B cell (primary cell): Measurements from ENCODE around the gene HSPA12B. TPM values are rescaled to one million over a fixed set of nuclear protein-coding genes. Genes with fewer than 3 reads are reported as not detected.

Experiments
- ATAC-seq: fragments of 200-7000 bp; cut with Tn5 transposase; one replicate; pipeline ENCODE4 v1.10.0; 2021; ENCODE audit warnings: low read depth, mild to moderate bottlenecking, moderate number of reproducible peaks, moderate library complexity
- CTCF ChIA-PET: fragments of 350-600 bp; sonication (Branson Sonifier 250); formaldehyde crosslinking; loops from one replicate; lab custom pipeline; 2021; ENCODE audit warnings: antibody characterized with exemption, inconsistent platforms; lab: Charles Lee
- POLR2A ChIA-PET: fragments of 350-600 bp; sonication (Branson Sonifier 250); formaldehyde crosslinking; loops from one replicate; lab custom pipeline; 2021; ENCODE audit warnings: antibody characterized with exemption; lab: Charles Lee
- DNase-seq: peaks from one replicate; pipeline ENCODE4 v3.0.0; 2013
- H2AFZ ChIP-seq: 2 replicates; pipeline ENCODE4 v1.6.1; 2012; ENCODE audit warnings: mild to moderate bottlenecking, low read depth, low read length; ENCODE audit not compliant: insufficient read depth, poor library complexity, severe bottlenecking
- H3K27ac ChIP-seq, 2 donors: 1 replicate in 1 of 2; 2 replicates in 1 of 2; pipeline ENCODE4 v1.5.1; 2012 to 2013; ENCODE audit warnings: low read length in 2 of 2, mild to moderate bottlenecking in 2 of 2, moderate library complexity in 1 of 2
- H3K27me3 ChIP-seq, 4 experiments: fragments of 200-600 bp in 1 of 4; sonication (generic) in 1 of 4; replicated peaks in 1 of 4; 1 replicate in 2 of 4; 2 replicates in 2 of 4; pipeline versions ENCODE4 v1.6.1 to v1.7.0; 2013 to 2016; ENCODE audit warnings: low read length in 3 of 4, mild to moderate bottlenecking in 2 of 4, mixed read lengths in 1 of 4, moderate library complexity in 1 of 4; ENCODE audit not compliant: insufficient read depth in 4 of 4, control insufficient read depth in 3 of 4; ENCODE audit errors: control extremely low read depth in 1 of 4
- H3K36me3 ChIP-seq, 2 experiments: replicated peaks in 1 of 2; 1 replicate in 1 of 2; 2 replicates in 1 of 2; pipeline versions ENCODE4 v1.6.1 to v1.7.1; 2013; ENCODE audit warnings: low read length in 1 of 2; ENCODE audit not compliant: insufficient read depth in 2 of 2, control insufficient read depth in 1 of 2; ENCODE audit errors: control extremely low read depth in 1 of 2, extremely low read depth in 1 of 2
- H3K4me1 ChIP-seq, 2 donors: fragments of 200-600 bp in 1 of 2; sonication (generic) in 1 of 2; 1 replicate in 1 of 2; 2 replicates in 1 of 2; pipeline versions ENCODE4 v1.5.1 to v1.6.1; 2013 to 2017; ENCODE audit warnings: low read length in 2 of 2; ENCODE audit not compliant: control insufficient read depth in 2 of 2, insufficient read depth in 2 of 2
- H3K4me2 ChIP-seq: replicated peaks from 2 replicates; pipeline ENCODE3; 2012; ENCODE audit warnings: mild to moderate bottlenecking, low read depth, low read length; ENCODE audit not compliant: poor library complexity, severe bottlenecking
- H3K4me3 ChIP-seq, 5 experiments: fragments of 200-600 bp in 1 of 5; sonication (generic) in 1 of 5; 1 replicate in 3 of 5; 2 replicates in 2 of 5; pipeline versions ENCODE4 v1.5.1 to v1.7.0; 2011 to 2016; ENCODE audit warnings: low read length in 4 of 5, mild to moderate bottlenecking in 4 of 5, low read depth in 2 of 5, control low read depth in 1 of 5, moderate library complexity in 1 of 5; ENCODE audit not compliant: insufficient read depth in 1 of 5; ENCODE audit errors: control extremely low read depth in 1 of 5, extremely low read depth in 1 of 5
- H3K79me2 ChIP-seq: fragments of 200-600 bp; sonication (generic); one replicate; pipeline ENCODE4 v1.6.0; 2016; ENCODE audit warnings: low read length; ENCODE audit not compliant: control insufficient read depth, insufficient read depth
- H3K9ac ChIP-seq: fragments of 200-600 bp; sonication (generic); 2 replicates; pipeline ENCODE4 v1.6.1; 2017; ENCODE audit warnings: mild to moderate bottlenecking, low read length, moderate library complexity
- H3K9me3 ChIP-seq, 3 donors: one replicate each; pipeline versions ENCODE4 v1.6.1 to v1.7.1; 2013; ENCODE audit warnings: low read length in 2 of 3; ENCODE audit not compliant: control insufficient read depth in 2 of 3, insufficient read depth in 1 of 3; ENCODE audit errors: control extremely low read depth in 1 of 3
- H4K20me1 ChIP-seq: 2 replicates; pipeline ENCODE4 v1.6.0; 2012; ENCODE audit warnings: mild to moderate bottlenecking, low read length; ENCODE audit not compliant: insufficient read depth, control insufficient read depth, poor library complexity, severe bottlenecking
- H3K27ac Mint-ChIP-seq: one replicate; pipeline ENCODE4 v1.8.0; 2021; ENCODE audit warnings: mixed read lengths
- H3K27me3 Mint-ChIP-seq: one replicate; pipeline ENCODE4 v1.8.0; 2021; ENCODE audit warnings: mixed read lengths
- H3K4me1 Mint-ChIP-seq: one replicate; pipeline ENCODE4 v1.8.0; 2021; ENCODE audit warnings: mixed read lengths
- H3K4me3 Mint-ChIP-seq: one replicate; pipeline ENCODE4 v1.8.0; 2021; ENCODE audit warnings: mixed read lengths
- H3K9me3 Mint-ChIP-seq: one replicate; pipeline ENCODE4 v1.8.0; 2022; ENCODE audit warnings: mixed read lengths; ENCODE audit not compliant: insufficient read depth
- CTCF ChIP-seq: fragments of 200-600 bp; IDR thresholded peaks from one replicate; pipeline ENCODE4 v1.8.0; 2022; ENCODE audit warnings: antibody characterized with exemption, mild to moderate bottlenecking
- EZH2 ChIP-seq: IDR thresholded peaks from 2 replicates; pipeline ENCODE4 v1.6.1; 2012; ENCODE audit warnings: borderline replicate concordance, low read depth, mild to moderate bottlenecking, moderate library complexity, low read length; ENCODE audit not compliant: insufficient read depth, poor library complexity, severe bottlenecking
- WGBS: methylation state at CpG from one replicate; pipeline ENCODE4 v1.1.5; 2013; ENCODE audit warnings: missing lambda C conversion rate; ENCODE audit not compliant: insufficient coverage; 5-methylcytosine and 5-hydroxymethylcytosine counted together
- intact Hi-C: fragments of 100-400 bp; cut with micrococcal nuclease; formaldehyde crosslinking; loops from one replicate; pipeline ENCODE4 v1.10.0; 2022
- polyA plus RNA-seq: library from polyadenylated mRNA; depleted of rRNA; stranded (reverse); fragments of >200 nt; gene quantifications from 2 replicates; pipeline ENCODE4 v1.2.3, GENCODE V29; 2012
- total RNA-seq, 2 donors: library from RNA; stranded (reverse); fragments of 120-200 nt in 1 of 2; gene quantifications; 1 replicate in 1 of 2; 2 replicates in 1 of 2; pipeline versions ENCODE4 v1.2.3 to v1.2.4, GENCODE V29; 2013 to 2022

The HSPA12B gene
- total and polyA plus RNA-seq, 2 donors (not counting 1 experiment from before 2014, with no cell fraction given), result not detected

DNA sequence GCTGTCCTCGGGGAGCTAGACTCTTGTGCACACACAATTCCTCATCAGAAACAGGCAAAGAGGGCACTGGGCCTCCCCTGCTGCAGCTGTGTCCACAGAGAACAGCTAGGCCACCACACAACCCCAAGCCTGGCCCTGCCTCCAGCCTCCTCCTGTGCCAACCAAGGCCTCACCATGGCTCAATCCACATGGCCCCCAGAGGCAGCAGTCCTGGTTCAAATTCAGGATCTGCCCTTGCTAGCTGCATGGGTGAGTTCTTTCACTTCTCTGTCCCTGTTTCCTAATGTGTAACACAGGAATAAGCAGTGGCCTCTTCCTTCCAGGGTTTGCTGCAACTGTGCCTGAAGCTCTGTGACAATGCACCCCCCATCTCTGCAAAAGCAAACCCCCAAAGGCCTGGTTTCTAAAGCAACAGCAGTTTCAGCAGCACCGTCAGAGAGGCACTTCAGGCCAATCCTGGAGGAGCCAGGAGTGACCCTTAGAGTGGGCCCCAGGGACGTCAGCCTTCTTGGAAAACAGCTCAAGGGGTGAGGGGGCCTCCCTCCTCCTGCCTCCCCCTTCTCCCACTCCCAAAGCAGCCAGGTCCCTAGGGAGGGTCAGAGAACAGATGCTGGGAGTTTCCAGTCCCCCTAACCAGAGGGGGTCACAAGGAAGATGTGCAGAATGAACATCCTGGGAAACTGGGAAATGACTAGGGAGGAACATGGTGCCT lies 32.8 kb downstream of the HSPA12B start:
- H3K4me1 ChIP-seq, result peaks cover 17 to 43% of the 10 kb centered on the region in 2 donors
- H3K27ac Mint-ChIP-seq, result no peak overlapping the region
- H3K4me3 Mint-ChIP-seq, result no peak overlapping the region
- H3K36me3 ChIP-seq, result peaks cover 0 to 2% of the 10 kb centered on the region in 2 experiments
- H3K9me3 Mint-ChIP-seq, result no peaks in the 10 kb centered on the region
- intact Hi-C loops, result loop anchor here (5.0 kb wide), 2 partner anchors 317 to 718 kb away; partner anchors contain the start of gene MRPS26
- no peak overlapping the region for H3K9ac ChIP-seq
- ATAC-seq (no peak), DNase-seq (no peak)
- peaks cover 0 to 4% (median 0%) of the 10 kb centered on the region in 3 donors for H3K9me3 ChIP-seq
- TF ChIP-seq CTCF (no peak), EZH2 (no peak)
- H3K4me1 Mint-ChIP-seq, result peaks cover 35% of the 10 kb centered on the region
- no peak overlapping the region for H3K4me3 ChIP-seq
- no peaks in the 10 kb centered on the region for H3K27me3 ChIP-seq
- H3K27ac ChIP-seq, result no peak overlapping the region
- H3K4me2 ChIP-seq, result no peak overlapping the region
- H4K20me1 ChIP-seq, result no peaks in the 10 kb centered on the region
- peaks cover 10% of the 10 kb centered on the region for H3K79me2 ChIP-seq
- H3K27me3 Mint-ChIP-seq, result no peaks in the 10 kb centered on the region
- POLR2A ChIA-PET, result no interaction called here
- WGBS, result 88% methylated on average over 3 of the region's 3 CpGs
- no peak overlapping the region for H2AFZ ChIP-seq
- CTCF ChIA-PET, result interaction anchor here (0.8 to 4.8 kb wide), 2 partner anchors 9 to 11 kb away, joined by 3 to 47 read pairs; no protein-coding TSS in a partner anchor
